Lower leg skin (tissue), 4 donors: ENCODE measurements around the gene TIGD1. TPM values are rescaled to one million over a fixed set of nuclear protein-coding genes. Genes with fewer than 3 reads are reported as not detected.

Experiments used
- DNase-seq, 2 donors: peaks; one replicate each; pipeline ENCODE4 v3.0.0-alpha.2; 2019; ENCODE audit warnings: low spot score in 2 of 2
- H3K4me3 ChIP-seq: fragments of 200-600 bp; sonication (generic); 2 replicates; pipeline ENCODE4 v1.5.1; 2017; ENCODE audit warnings: mild to moderate bottlenecking, low read depth; ENCODE audit not compliant: poor library complexity, severe bottlenecking
- CTCF ChIP-seq, 3 donors: fragments of 450-650 bp; IDR thresholded peaks; one replicate each; pipeline ENCODE4 v1.5.1; 2016; ENCODE audit warnings: antibody characterized with exemption in 3 of 3, mild to moderate bottlenecking in 3 of 3, moderate library complexity in 2 of 3
- POLR2A ChIP-seq, 2 donors: fragments of 450-650 bp; IDR thresholded peaks; one replicate each; pipeline ENCODE4 v1.6.1; 2016 to 2017; ENCODE audit warnings: antibody characterized with exemption in 2 of 2, mild to moderate bottlenecking in 1 of 2, moderate library complexity in 1 of 2
- WGBS, 2 donors: methylation state at CpG; one replicate each; pipeline ENCODE4 v1.1.5; 2018; 5-methylcytosine and 5-hydroxymethylcytosine counted together
- intact Hi-C: fragments of 100-400 bp; cut with DNase I; formaldehyde crosslinking; loops from one replicate; pipeline ENCODE4 v1.15.0; 2023; ENCODE audit warnings: low total_unique reads
- total RNA-seq, 4 donors: library from RNA; depleted of rRNA; stranded (reverse); fragments of >200 nt; gene quantifications; one replicate each; pipeline ENCODE4 v1.1.0, GENCODE V29; 2016

Gene TIGD1
- total RNA-seq, 4 donors from 2014 or later, result 2.2 to 5.4 (median 5.1) TPM

GRCh38 chr2:232588680-232589585, 38.6 kb upstream of the TIGD1 start:
- no peak overlapping the region for H3K4me3 ChIP-seq
- intact Hi-C loops, result no loop called here
- 42 to 55% methylated on average over 18 of the region's 18 CpGs for WGBS, 2 donors
- peak in 1 of 2 donors; percentile 59 for DNase-seq
- no peak for TF ChIP-seq POLR2A (IDR thresholded peaks at IDR 0.05)
- no peak for TF ChIP-seq CTCF (IDR thresholded peaks at IDR 0.05)

GRCh38 chr2:232588031-232588430, 37.7 kb upstream of the TIGD1 start:
- no peak overlapping the region for H3K4me3 ChIP-seq
- intact Hi-C loops, result no loop called here
- TF ChIP-seq CTCF (IDR thresholded peaks at IDR 0.05) (no peak), POLR2A (IDR thresholded peaks at IDR 0.05) (no peak)
- DNase-seq, result no peak
- WGBS, 2 donors, result 86 to 89% methylated on average over 8 of the region's 8 CpGs

- no peak for TF ChIP-seq CTCF (IDR thresholded peaks at IDR 0.05)
- TF ChIP-seq POLR2A (IDR thresholded peaks at IDR 0.05), result no peak
- intact Hi-C loops, result no loop called here
- H3K4me3 ChIP-seq, result no peak overlapping the region
- 76 to 87% methylated on average over 7 of the region's 7 CpGs for WGBS, 2 donors
- no peak for DNase-seq
Observed at GRCh38 chr2:232587512-232587911, 37.2 kb upstream of the TIGD1 start.

GRCh38 chr2:232586943-232587505, 36.7 kb upstream of the TIGD1 start:
- no peak overlapping the region for H3K4me3 ChIP-seq
- 73 to 81% methylated on average over 5 of the region's 5 CpGs for WGBS, 2 donors
- no peak for DNase-seq
- intact Hi-C loops, result no loop called here
- TF ChIP-seq POLR2A (IDR thresholded peaks at IDR 0.05) (no peak), CTCF (IDR thresholded peaks at IDR 0.05) (no peak)

- 78 to 81% methylated on average over 6 of the region's 6 CpGs for WGBS, 2 donors
- TF ChIP-seq CTCF (IDR thresholded peaks at IDR 0.05) (no peak), POLR2A (IDR thresholded peaks at IDR 0.05) (no peak)
- intact Hi-C loops, result no loop called here
Observed at GRCh38 chr2:232584238-232584637, 33.9 kb upstream of the TIGD1 start.

More at GRCh38 chr2:232584238-232584637, 33.9 kb upstream of the TIGD1 start:
- DNase-seq, result no peak
- no peak overlapping the region for H3K4me3 ChIP-seq
